Caco-2 (cell line): Measurements from ENCODE around the gene ENO3. TPM values are rescaled to one million over a fixed set of nuclear protein-coding genes. Genes with fewer than 3 reads are reported as not detected.
A peak's percentile ranks its signal among the peaks of the same experiment; 100 is the strongest.

Experiments
- BruUV-seq: library from RNA; stranded (reverse); fragments of 400-500 nt; replicated peaks from 2 replicates; lab custom pipeline; 2021; lab: Mats Ljungman, UMichigan
- CTCF ChIA-PET: fragments of 300-600 bp; sonication (Branson Sonifier 250); formaldehyde crosslinking; loops from one replicate; lab custom pipeline; 2022; ENCODE audit warnings: antibody characterized with exemption; lab: Charles Lee
- POLR2A ChIA-PET: fragments of 300-600 bp; sonication (Branson Sonifier 250); formaldehyde crosslinking; loops from one replicate; lab custom pipeline; 2022; ENCODE audit warnings: antibody characterized with exemption; lab: Charles Lee
- DNase-seq, 2 experiments: peaks; one replicate each; pipeline versions ENCODE4 v3.0.0 to v3.0.0-alpha.2; 2020 to 2022
- H3K27me3 ChIP-seq: replicated peaks from 2 replicates; pipeline ENCODE4 v1.6.0; 2011; ENCODE audit warnings: low read length; ENCODE audit not compliant: control insufficient read depth, insufficient read depth
- H3K36me3 ChIP-seq: 2 replicates; pipeline ENCODE4 v1.5.1; 2011; ENCODE audit warnings: low read length; ENCODE audit not compliant: control insufficient read depth, insufficient read depth
- H3K4me1 ChIP-seq: fragments of 250-450 bp; sonication (Bioruptor Pico); 2 replicates; pipeline ENCODE4 v1.5.1; 2020; ENCODE audit warnings: mild to moderate bottlenecking
- H3K4me3 ChIP-seq: 2 replicates; pipeline ENCODE4 v1.5.1; 2011; ENCODE audit warnings: low read depth, mild to moderate bottlenecking, control low read depth, low read length
- H3K9me3 ChIP-seq: fragments of 250-450 bp; sonication (Bioruptor Pico); 2 replicates; pipeline ENCODE4 v1.5.1; 2020; ENCODE audit warnings: mild to moderate bottlenecking, moderate library complexity
- H3K27ac Mint-ChIP-seq: one replicate; pipeline ENCODE4 v1.8.0; 2022; ENCODE audit warnings: mixed read lengths; ENCODE audit not compliant: unreplicated experiment
- H3K27me3 Mint-ChIP-seq: one replicate; pipeline ENCODE4 v1.8.0; 2022; ENCODE audit warnings: mixed read lengths; ENCODE audit not compliant: insufficient read depth, unreplicated experiment
- H3K36me3 Mint-ChIP-seq: one replicate; pipeline ENCODE4 v1.8.0; 2022; ENCODE audit warnings: mild to moderate bottlenecking, mixed read lengths; ENCODE audit not compliant: insufficient read depth, unreplicated experiment
- H3K4me1 Mint-ChIP-seq: one replicate; pipeline ENCODE4 v1.8.0; 2022; ENCODE audit warnings: low read depth, mixed read lengths; ENCODE audit not compliant: unreplicated experiment
- H3K4me3 Mint-ChIP-seq: one replicate; pipeline ENCODE4 v1.8.0; 2022; ENCODE audit warnings: mild to moderate bottlenecking, moderate library complexity, mixed read lengths; ENCODE audit not compliant: unreplicated experiment
- H3K9me3 Mint-ChIP-seq: one replicate; pipeline ENCODE4 v1.8.0; 2022; ENCODE audit warnings: mixed read lengths; ENCODE audit not compliant: unreplicated experiment
- CTCF ChIP-seq, 2 experiments: fragments of 200-600 bp in 1 of 2; IDR thresholded peaks; 1 replicate in 1 of 2; 2 replicates in 1 of 2; pipeline versions ENCODE4 v1.5.1 to v1.8.0; 2011 to 2022; ENCODE audit warnings: antibody characterized with exemption in 1 of 2, control low read depth in 1 of 2, inconsistent platforms in 1 of 2, low read depth in 1 of 2, low read length in 1 of 2, mild to moderate bottlenecking in 1 of 2, moderate library complexity in 1 of 2; ENCODE audit not compliant: insufficient read depth in 1 of 2, severe bottlenecking in 1 of 2, unreplicated experiment in 1 of 2
- intact Hi-C: fragments of 100-400 bp; cut with micrococcal nuclease; formaldehyde crosslinking; loops from one replicate; pipeline ENCODE4 v1.10.0; 2022; ENCODE audit not compliant: unreplicated experiment
- total RNA-seq: library from RNA; stranded (reverse); gene quantifications from 2 replicates; pipeline ENCODE4 v1.2.3, GENCODE V29; 2022

The ENO3 gene
- total RNA-seq, 1 experiment from 2014 or later = 8.1 TPM

DNA sequence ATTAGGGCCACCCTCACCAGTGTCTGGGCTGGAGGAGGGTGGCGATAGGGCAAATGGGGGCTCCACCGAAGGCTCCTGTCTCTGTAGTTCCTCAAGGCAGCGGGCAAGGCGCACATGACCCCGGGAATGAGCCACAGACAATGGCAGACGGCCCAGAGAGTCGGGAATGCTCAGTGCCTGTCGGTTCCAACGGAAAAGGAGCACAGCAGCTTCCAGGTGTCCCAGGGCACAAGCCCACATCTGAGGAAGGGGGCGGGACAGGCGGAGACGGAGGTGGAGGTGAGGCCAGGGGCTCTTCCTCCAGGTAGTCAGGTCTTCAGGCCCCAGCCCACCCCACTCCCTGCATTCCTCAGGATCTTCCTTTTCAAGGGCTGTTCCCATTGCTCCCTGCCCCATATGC lies 21.8 kb downstream of the ENO3 start:
- H3K36me3 Mint-ChIP-seq = peaks cover 37% of the 10 kb centered on the region

DNA sequence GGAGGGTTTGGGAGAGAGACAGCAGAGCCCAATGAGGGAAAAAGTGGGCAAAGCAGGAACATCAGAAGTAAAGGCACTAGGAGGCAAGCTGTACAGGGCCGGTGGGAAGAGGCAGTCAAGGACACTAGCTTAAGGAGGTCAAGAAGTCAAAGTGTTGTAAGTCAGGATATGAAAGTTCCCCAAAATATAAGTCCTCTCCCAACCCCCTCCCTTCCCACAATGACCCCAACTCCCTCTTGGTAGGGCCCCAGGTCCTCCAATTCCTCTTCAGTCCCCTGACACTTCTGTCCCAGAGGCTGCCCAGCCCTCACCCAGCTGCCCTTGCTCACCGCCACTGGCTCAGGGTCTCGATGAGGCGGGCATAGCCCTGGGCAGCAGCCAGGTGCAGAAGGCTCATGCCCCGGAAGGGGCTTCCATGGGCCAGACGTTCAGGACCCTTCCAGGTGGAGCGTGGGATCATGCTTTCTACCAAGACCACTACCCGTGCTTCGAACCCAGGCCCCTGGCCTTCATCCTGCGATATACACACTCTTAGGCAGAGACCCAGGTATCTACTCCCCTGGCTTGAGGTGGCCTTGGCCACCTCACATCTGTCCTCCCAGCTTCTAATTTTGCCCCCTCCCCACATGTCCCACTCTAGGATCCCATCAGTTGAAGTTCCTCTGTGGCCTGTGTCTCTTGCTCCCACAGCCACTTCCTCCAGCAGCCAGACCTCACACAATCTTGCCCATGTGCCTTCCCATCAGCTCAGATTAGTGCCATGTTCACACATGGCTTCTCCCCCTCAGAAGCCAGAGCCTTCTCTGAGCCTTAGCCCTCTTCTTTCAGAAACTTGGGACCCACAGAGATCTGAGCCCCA lies 22.6 kb downstream of the ENO3 start:
- POLR2A ChIA-PET = no interaction called here
- Mint-ChIP-seq H3K4me3 (no peak overlapping the region), H3K9me3 (no peaks in the 10 kb centered on the region), H3K36me3 (peaks cover 41% of the 10 kb centered on the region), H3K27ac (no peak overlapping the region), H3K27me3 (no peaks in the 10 kb centered on the region), H3K4me1 (peaks cover 9% of the 10 kb centered on the region)
- CTCF ChIA-PET = no interaction called here
- Histone ChIP-seq H3K36me3 (no peaks in the 10 kb centered on the region), H3K4me3 (no peak overlapping the region), H3K27me3 (no peaks in the 10 kb centered on the region), H3K9me3 (no peaks in the 10 kb centered on the region), H3K4me1 (peaks cover 4% of the 10 kb centered on the region; the same call in 1 of the 2 replicates)
- TF ChIP-seq CTCF (IDR thresholded peaks at IDR 0.05; ENCODE audit: insufficient read depth in 1 of 2, low read depth in 1 of 2, low read length in 1 of 2, severe bottlenecking in 1 of 2, unreplicated experiment in 1 of 2) = no peak
- BruUV-seq = no TSS peak
- no peak for DNase-seq
- intact Hi-C loops = no loop called here

More for the DNA sequence above, 21.8 kb downstream of the ENO3 start:
- CTCF ChIA-PET = no interaction called here
- Histone ChIP-seq H3K27me3 (no peaks in the 10 kb centered on the region), H3K4me3 (no peak overlapping the region), H3K4me1 (peaks cover 4% of the 10 kb centered on the region; the same call in 1 of the 2 replicates), H3K36me3 (no peaks in the 10 kb centered on the region), H3K9me3 (no peaks in the 10 kb centered on the region)
- H3K4me1 Mint-ChIP-seq = peaks cover 9% of the 10 kb centered on the region
- H3K4me3 Mint-ChIP-seq = peak overlapping the region; percentile 49
- POLR2A ChIA-PET = no interaction called here
- BruUV-seq = no TSS peak
- H3K9me3 Mint-ChIP-seq = no peaks in the 10 kb centered on the region
- no peak for TF ChIP-seq CTCF (IDR thresholded peaks at IDR 0.05; ENCODE audit: insufficient read depth in 1 of 2, low read depth in 1 of 2, low read length in 1 of 2, severe bottlenecking in 1 of 2, unreplicated experiment in 1 of 2)
- H3K27me3 Mint-ChIP-seq = no peaks in the 10 kb centered on the region
- DNase-seq = no peak
- intact Hi-C loops = no loop called here
- H3K27ac Mint-ChIP-seq = peak overlapping the region; percentile 66

DNA sequence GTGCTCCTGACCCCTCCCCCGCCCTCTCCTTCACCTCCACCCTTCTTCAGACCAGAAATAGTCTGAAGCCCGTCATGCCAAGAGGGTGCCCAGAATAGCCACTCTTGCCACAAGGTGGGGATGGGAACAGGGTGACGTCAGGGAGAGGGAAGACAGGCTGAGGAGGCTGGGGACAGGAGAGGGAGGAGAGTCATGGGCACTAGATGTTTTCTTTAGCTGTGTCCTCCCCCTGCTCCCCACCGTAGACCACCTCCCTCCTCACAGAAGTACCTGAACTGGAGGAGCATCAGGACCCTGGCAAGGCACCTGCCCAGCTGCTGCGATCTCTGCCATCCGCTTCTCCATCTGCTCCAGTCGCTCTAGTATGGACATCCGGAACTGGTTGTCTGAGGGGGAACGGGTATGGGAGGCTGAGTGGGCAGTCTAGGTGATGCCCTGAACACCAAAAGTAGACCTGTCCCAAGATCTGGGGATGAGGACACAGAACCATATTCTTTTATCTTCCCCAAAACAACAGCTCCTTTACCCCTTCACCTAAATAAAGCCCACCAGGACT lies 23.3 kb downstream of the ENO3 start:
- Histone ChIP-seq H3K4me3 (no peak overlapping the region), H3K4me1 (peaks cover 4% of the 10 kb centered on the region; the same call in 1 of the 2 replicates), H3K36me3 (no peaks in the 10 kb centered on the region), H3K9me3 (no peaks in the 10 kb centered on the region), H3K27me3 (no peaks in the 10 kb centered on the region)
- no peak for DNase-seq
- H3K9me3 Mint-ChIP-seq = no peaks in the 10 kb centered on the region
- ChIA-PET POLR2A (no interaction called here), CTCF (no interaction called here)
- peaks cover 41% of the 10 kb centered on the region for H3K36me3 Mint-ChIP-seq
- H3K4me3 Mint-ChIP-seq = no peak overlapping the region
- BruUV-seq = no TSS peak
- H3K4me1 Mint-ChIP-seq = peaks cover 9% of the 10 kb centered on the region
- intact Hi-C loops = no loop called here
- no peaks in the 10 kb centered on the region for H3K27me3 Mint-ChIP-seq
- no peak for TF ChIP-seq CTCF (IDR thresholded peaks at IDR 0.05; ENCODE audit: insufficient read depth in 1 of 2, low read depth in 1 of 2, low read length in 1 of 2, severe bottlenecking in 1 of 2, unreplicated experiment in 1 of 2)
- no peak overlapping the region for H3K27ac Mint-ChIP-seq
